Effector CD4-positive, alpha-beta T cell (primary cell): ENCODE measurements around the gene POLN.

Source experiments
- DNase-seq: peaks from one replicate; pipeline ENCODE4 v3.0.0-alpha.2; 2020

Gene POLN

GRCh38 chr4:2262145-2262943 is 20.4 kb upstream of the POLN start:
- peak; percentile 97 for DNase-seq

- DNase-seq = no peak
Measured at GRCh38 chr4:2261853-2262144, 19.9 kb upstream of the POLN start, which contains the start of gene MXD4. MXD4 (minus strand) TSS chr4:2262109; CDS start chr4:2261980, 129 bp downstream.

- DNase-seq = peak; percentile 42
Measured at GRCh38 chr4:2261110-2261852, 19.4 kb upstream of the POLN start.

- DNase-seq = no peak
Measured at GRCh38 chr4:2260344-2261109, 18.6 kb upstream of the POLN start.

- DNase-seq = no peak
Measured at GRCh38 chr4:2259541-2260343, 17.8 kb upstream of the POLN start.

GRCh38 chr4:2259036-2259540 is 17.2 kb upstream of the POLN start:
- no peak for DNase-seq

- peak; percentile 1 for DNase-seq
Measured at GRCh38 chr4:2258091-2259035, 16.4 kb upstream of the POLN start.

- DNase-seq = no peak
Measured at GRCh38 chr4:2257361-2258081, 15.6 kb upstream of the POLN start.

GRCh38 chr4:2256781-2257191 is 14.9 kb upstream of the POLN start:
- DNase-seq = peak; percentile 1

GRCh38 chr4:2256156-2256731 is 14.3 kb upstream of the POLN start:
- DNase-seq = peak; percentile 1

GRCh38 chr4:2255501-2256155 is 13.7 kb upstream of the POLN start:
- DNase-seq = no peak

- peak; percentile 1 for DNase-seq
Measured at GRCh38 chr4:2254665-2255500, 13.0 kb upstream of the POLN start.

- DNase-seq = no peak
Measured at GRCh38 chr4:2253160-2254084, 11.5 kb upstream of the POLN start.

- DNase-seq = no peak
Measured at GRCh38 chr4:2252530-2253091, 10.7 kb upstream of the POLN start.

- no peak for DNase-seq
Measured at GRCh38 chr4:2251795-2252529, 10.0 kb upstream of the POLN start.

- DNase-seq = peak; percentile 1
Measured at GRCh38 chr4:2251073-2251794, 9.3 kb upstream of the POLN start.
